GM11168 (cell line): ENCODE data around the gene KIF4B.
"Not testable (repeated sequence)": the region's sequence is repeated elsewhere in the genome, so short reads cannot be mapped to it uniquely, and the experiment has no call there.

ENCODE experiments used
- in situ Hi-C: fragments of 300-500 bp; cut with MboI; formaldehyde crosslinking; loops from one replicate; pipeline ENCODE4 v1.12.0; 2022; ENCODE audit warnings: low sequenced_read_pairs; ENCODE audit not compliant: unreplicated experiment

Gene KIF4B

GRCh38 chr5:155006265-155006664, 7.3 kb upstream of the KIF4B start:
- in situ Hi-C loops: not testable (repeated sequence)

- in situ Hi-C loops: no loop called here
These were observed 4.9 kb upstream of the KIF4B start for GRCh38 chr5:155008669-155009068.

DNA sequence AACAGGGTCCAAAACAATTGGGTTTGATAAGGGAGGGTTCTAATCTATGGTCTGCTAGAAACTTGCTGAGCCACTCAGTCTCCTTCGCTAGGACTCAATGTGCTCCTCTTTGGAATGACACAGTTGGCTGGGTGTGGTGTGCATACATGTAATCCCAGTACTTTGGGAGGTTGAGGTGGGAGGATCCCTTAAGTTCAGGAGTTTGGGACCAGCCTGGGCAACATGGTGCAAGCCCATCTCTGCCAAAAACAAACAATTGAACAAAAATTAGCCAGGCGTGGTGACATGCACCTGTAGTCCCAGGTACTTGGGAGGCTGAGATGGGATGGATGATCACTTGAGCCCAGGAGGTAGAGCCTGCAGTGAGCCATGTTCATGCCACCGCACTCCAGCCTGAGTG, 2.7 kb upstream of the KIF4B start:
- in situ Hi-C loops: no loop called here

- in situ Hi-C loops: no loop called here
These were observed 1.7 kb downstream of the KIF4B start for GRCh38 chr5:155015239-155015638.

- in situ Hi-C loops: no loop called here
These were observed 4.1 kb downstream of the KIF4B start for GRCh38 chr5:155017610-155018009.

GRCh38 chr5:155019601-155020226, 6.2 kb downstream of the KIF4B start:
- in situ Hi-C loops: no loop called here

GRCh38 chr5:155021842-155022241, 8.3 kb downstream of the KIF4B start:
- in situ Hi-C loops: no loop called here

GRCh38 chr5:155023320-155023719, 9.8 kb downstream of the KIF4B start:
- in situ Hi-C loops: no loop called here

DNA sequence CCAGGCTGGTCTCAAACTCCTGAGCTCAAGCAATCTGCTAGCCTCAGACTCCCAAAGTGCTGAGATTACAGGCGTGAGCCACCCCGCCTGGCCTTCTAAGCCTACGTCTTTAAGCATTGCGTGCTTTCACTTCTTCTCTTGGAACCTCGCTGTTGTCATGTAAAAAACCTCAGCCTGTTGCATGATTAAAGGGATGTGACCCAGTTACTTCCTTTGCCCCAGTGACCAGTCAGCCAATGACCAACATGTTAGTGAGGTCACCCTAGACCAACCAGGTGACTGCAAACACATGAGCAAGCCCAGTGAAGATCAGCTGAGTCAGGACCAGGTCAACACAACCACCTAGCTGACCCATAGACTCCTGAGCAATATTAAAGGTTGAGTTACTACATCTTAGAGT, 10.5 kb downstream of the KIF4B start:
- in situ Hi-C loops: no loop called here

DNA sequence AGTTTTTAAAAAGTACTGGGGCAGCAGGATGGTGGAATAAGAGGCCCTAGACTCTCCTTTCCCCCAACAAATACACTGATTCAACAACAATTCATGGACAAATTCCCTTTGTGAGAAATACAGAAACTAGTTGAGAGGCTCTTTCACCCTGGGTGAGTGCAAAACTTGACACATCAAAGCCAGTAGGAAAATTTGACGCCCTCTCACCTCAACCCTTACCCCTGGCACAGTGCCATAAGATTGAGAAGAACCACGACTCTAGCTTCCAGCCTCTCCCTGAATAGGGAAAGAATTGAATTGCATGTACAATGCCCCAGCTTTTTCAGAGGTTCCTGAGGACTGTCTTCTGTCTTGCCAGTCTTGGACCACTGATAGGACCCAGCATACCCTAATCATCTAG, 12.3 kb downstream of the KIF4B start:
- in situ Hi-C loops: no loop called here

- in situ Hi-C loops: no loop called here
These were observed 14.6 kb downstream of the KIF4B start for GRCh38 chr5:155027993-155028629.

GRCh38 chr5:155029240-155029639, 15.7 kb downstream of the KIF4B start:
- in situ Hi-C loops: no loop called here

- in situ Hi-C loops: not testable (repeated sequence)
These were observed 20.7 kb downstream of the KIF4B start for GRCh38 chr5:155034145-155034744.

- in situ Hi-C loops: not testable (repeated sequence)
These were observed 21.5 kb downstream of the KIF4B start for GRCh38 chr5:155035087-155035486.

DNA sequence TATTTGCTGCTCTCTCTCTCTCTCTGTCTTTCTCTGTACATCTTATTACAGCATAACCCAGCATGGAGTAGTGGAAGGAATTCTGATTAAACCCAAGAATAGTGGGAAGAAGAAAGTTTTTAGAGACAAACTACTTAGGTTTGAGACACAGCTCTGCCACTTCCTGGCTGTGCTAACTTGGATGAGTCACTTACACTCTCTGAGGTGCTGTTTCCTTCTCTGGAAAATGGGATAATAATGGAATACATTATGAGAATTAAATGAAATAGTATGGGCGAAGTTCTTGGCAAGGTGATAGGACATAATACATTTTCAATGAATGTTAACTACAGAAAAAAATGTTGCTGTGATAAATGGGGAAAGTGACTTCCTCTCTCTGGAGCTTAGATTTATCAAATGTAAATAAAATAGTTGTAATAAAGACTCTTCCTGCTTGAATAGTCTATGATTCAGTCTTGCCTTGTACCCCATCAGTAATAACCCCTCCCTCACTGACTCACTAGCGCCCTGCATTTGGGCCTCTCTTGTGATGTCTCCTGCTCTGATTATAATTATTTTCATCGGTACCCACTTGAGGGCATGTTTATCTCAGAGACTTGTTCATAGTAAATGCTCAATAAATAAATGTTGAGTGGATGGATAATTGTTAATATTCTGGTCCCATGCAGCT, 27.6 kb downstream of the KIF4B start:
- in situ Hi-C loops: no loop called here

DNA sequence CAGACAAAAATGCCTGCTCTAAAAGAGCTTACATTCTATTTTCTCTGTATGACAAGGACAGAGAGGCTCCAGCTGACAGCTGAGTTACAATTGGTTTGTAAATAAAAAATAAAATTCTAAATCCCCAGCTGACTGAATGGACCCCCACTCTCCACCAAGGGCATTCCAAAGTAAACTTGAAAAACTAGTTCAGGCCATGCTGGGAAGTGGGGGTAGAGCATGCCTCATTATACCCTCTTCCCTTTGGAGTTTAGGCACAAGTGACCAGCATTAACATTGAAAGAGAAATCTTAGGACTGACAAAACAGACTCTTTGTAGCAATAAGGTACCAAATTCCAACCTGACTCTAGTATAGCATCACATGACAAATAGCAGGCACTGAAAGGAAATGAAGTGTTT, 31.0 kb downstream of the KIF4B start:
- in situ Hi-C loops: no loop called here

DNA sequence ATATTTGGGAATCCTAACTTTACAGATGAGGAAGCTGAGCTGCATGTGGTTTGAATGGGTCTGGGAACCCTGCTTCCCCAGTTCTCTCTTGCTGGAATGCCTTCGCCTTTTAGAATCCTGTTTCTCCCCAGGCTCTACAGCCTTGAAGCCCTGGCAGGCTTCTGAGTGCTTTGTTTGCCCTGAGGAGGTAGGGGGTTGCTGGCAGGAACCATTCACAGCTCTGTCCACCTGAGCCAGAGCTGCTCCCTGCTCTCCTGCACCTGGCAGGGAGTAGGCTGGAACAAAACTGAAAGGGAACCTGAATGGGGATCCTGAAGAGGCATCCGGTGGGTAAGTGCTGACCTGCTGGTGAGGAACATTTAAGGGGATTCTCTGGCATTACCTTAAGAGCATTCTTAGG, 33.0 kb downstream of the KIF4B start:
- in situ Hi-C loops: no loop called here

GRCh38 chr5:155047818-155048217, 34.3 kb downstream of the KIF4B start:
- in situ Hi-C loops: no loop called here

- in situ Hi-C loops: no loop called here
These were observed 36.2 kb downstream of the KIF4B start for GRCh38 chr5:155049569-155050383.

DNA sequence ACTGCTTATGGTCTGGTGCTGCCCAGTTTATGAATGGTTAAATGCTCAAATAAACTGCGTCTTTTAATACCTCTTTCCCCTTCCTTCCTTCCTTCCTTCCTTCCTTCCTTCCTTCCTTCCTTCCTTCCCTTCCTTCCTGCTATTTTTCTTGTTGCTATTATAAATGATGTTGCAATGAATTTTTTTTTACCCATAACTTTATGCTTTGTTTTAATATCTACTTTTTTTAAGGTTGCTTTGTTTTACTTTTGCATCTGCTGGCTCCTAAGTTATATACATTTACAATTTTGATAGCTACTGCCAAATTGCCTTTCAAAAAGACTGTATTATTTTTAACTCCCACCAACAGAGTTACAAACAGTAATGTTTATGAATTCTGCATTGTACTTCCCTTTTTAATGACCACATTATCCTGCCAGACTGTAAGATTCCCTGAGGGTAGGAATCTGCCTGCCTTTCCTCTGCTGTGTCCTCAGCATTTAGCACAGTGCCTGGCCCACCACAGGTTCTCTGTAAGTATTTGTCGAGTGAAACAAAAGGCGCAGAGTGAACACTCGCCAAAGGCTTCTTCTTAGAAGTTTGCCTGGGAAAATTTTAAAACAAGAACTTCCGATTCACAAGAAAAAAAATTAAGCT, 36.9 kb downstream of the KIF4B start:
- in situ Hi-C loops: no loop called here
